HepG2 (cell line): ENCODE measurements around the gene DDRGK1. TPM values are rescaled to one million over a fixed set of nuclear protein-coding genes. Genes with fewer than 3 reads are reported as not detected.

Experiments
- ARID5B ChIP-seq: IDR thresholded peaks from 2 replicates; pipeline ENCODE4 v1.4.0; 2020; ENCODE audit warnings: mild to moderate bottlenecking, missing genetic modification reagents
- BRF2 ChIP-seq: sonication (generic); formaldehyde crosslinking; IDR thresholded peaks from 2 replicates; pipeline ENCODE4 v1.8.1; 2022; ENCODE audit warnings: mild to moderate bottlenecking, missing genetic modification reagents
- CTCF ChIP-seq: sonication (generic); formaldehyde crosslinking; IDR thresholded peaks from 2 replicates; pipeline ENCODE4 v1.5.0; 2020; ENCODE audit warnings: mild to moderate bottlenecking, missing genetic modification reagents, moderate library complexity
- FOXK2 ChIP-seq: fragments of 450-650 bp; IDR thresholded peaks from 2 replicates; pipeline ENCODE4 v1.6.1; 2016
- KMT2B ChIP-seq: IDR thresholded peaks from 2 replicates; pipeline ENCODE4 v1.6.1; 2016; ENCODE audit warnings: missing genetic modification reagents, missing compliant biosample characterization
- MXD1 ChIP-seq: sonication (generic); formaldehyde crosslinking; IDR thresholded peaks from 2 replicates; pipeline ENCODE4 v1.4.0; 2020; ENCODE audit warnings: mild to moderate bottlenecking, missing genetic modification reagents
- NR1H2 ChIP-seq: sonication (generic); formaldehyde crosslinking; IDR thresholded peaks from 2 replicates; pipeline ENCODE4 v1.8.1; 2022; ENCODE audit warnings: low read depth, missing genetic modification reagents, borderline replicate concordance
- NR3C1 ChIP-seq: sonication (generic); formaldehyde crosslinking; IDR thresholded peaks from 2 replicates; pipeline ENCODE4 v1.4.0; 2020; ENCODE audit warnings: missing genetic modification reagents
- POGK ChIP-seq: sonication (generic); formaldehyde crosslinking; conservative IDR thresholded peaks from 2 replicates; pipeline ENCODE4 v1.8.0; 2022; ENCODE audit warnings: mild to moderate bottlenecking, moderate library complexity, missing genetic modification reagents
- POLR2A ChIP-seq, 2 experiments: IDR thresholded peaks; 2 replicates each; pipeline ENCODE4 v1.6.1; 2011; ENCODE audit warnings: low read depth in 2 of 2, low read length in 2 of 2, mild to moderate bottlenecking in 1 of 2, moderate library complexity in 1 of 2; ENCODE audit not compliant: insufficient read depth in 1 of 2
- POLR2AphosphoS2 ChIP-seq: IDR thresholded peaks from 2 replicates; pipeline ENCODE4 v1.6.1; 2011; ENCODE audit warnings: low read depth, low read length, improper control_type of control experiment
- PPARG ChIP-seq: conservative IDR thresholded peaks from 2 replicates; pipeline ENCODE4 v1.6.1; 2016; ENCODE audit warnings: missing biosample characterization, missing genetic modification reagents
- SMARCC2 ChIP-seq: fragments of 450-650 bp; IDR thresholded peaks from 2 replicates; pipeline ENCODE4 v1.6.1; 2017; ENCODE audit warnings: antibody characterized with exemption, mild to moderate bottlenecking
- TBX2 ChIP-seq: sonication (generic); formaldehyde crosslinking; IDR thresholded peaks from 2 replicates; pipeline ENCODE4 v1.5.0; 2020; ENCODE audit warnings: missing genetic modification reagents, mild to moderate bottlenecking, borderline replicate concordance
- TBX3 ChIP-seq: fragments of 450-650 bp; IDR thresholded peaks from 2 replicates; pipeline ENCODE4 v1.6.1; 2017; ENCODE audit warnings: antibody characterized with exemption, mild to moderate bottlenecking, inconsistent platforms, borderline replicate concordance
- TGIF2 ChIP-seq: IDR thresholded peaks from 2 replicates; pipeline ENCODE4 v1.6.1; 2016; ENCODE audit warnings: control low read depth, missing compliant biosample characterization
- THAP7 ChIP-seq: sonication (generic); formaldehyde crosslinking; IDR thresholded peaks from 2 replicates; pipeline ENCODE4 v1.8.1; 2023; ENCODE audit warnings: mild to moderate bottlenecking, missing genetic modification reagents
- ZIK1 ChIP-seq: sonication (generic); formaldehyde crosslinking; IDR thresholded peaks from 2 replicates; pipeline ENCODE4 v1.5.0; 2020; ENCODE audit warnings: mild to moderate bottlenecking, low read depth, missing genetic modification reagents, borderline replicate concordance
- ZNF367 ChIP-seq: sonication (generic); formaldehyde crosslinking; IDR thresholded peaks from 2 replicates; pipeline ENCODE4 v1.4.0; 2020; ENCODE audit warnings: missing genetic modification reagents, borderline replicate concordance
- ZNF383 ChIP-seq: sonication (generic); formaldehyde crosslinking; IDR thresholded peaks from 2 replicates; pipeline ENCODE4 v1.4.0; 2020; ENCODE audit warnings: missing genetic modification reagents, mild to moderate bottlenecking, borderline replicate concordance
- ZNF619 ChIP-seq: sonication (generic); formaldehyde crosslinking; IDR thresholded peaks from 2 replicates; pipeline ENCODE4 v1.4.0; 2020; ENCODE audit warnings: mild to moderate bottlenecking, missing genetic modification reagents
- polyA plus RNA-seq, 8 experiments: library from polyadenylated mRNA; depleted of rRNA in 3 of 8; stranded (reverse) in 7 of 8; unstranded in 1 of 8; fragments of >200 nt; fragmentation: Illumina TruSeq in 4 of 8; extraction: Trizol in 4 of 8; gene quantifications; 2 replicates each; pipeline versions ENCODE4 v1.2.1 to v1.2.3, GENCODE V29; 2011 to 2016; ENCODE audit warnings: low read depth in 4 of 8, missing spikeins in 1 of 8, mixed read lengths in 1 of 8; ENCODE audit not compliant: insufficient read depth in 1 of 8
- total RNA-seq, 5 experiments: library from RNA; depleted of rRNA; stranded (reverse); fragments of >200 nt; fragmentation: Illumina TruSeq; extraction: Trizol; gene quantifications; 2 replicates each; pipeline ENCODE4 v1.2.3, GENCODE V29; 2016; ENCODE audit warnings: low read depth in 1 of 5

The DDRGK1 gene
- total and polyA plus RNA-seq, 2 of the 13 experiments (the other 11 are each of a cell fraction or from before 2014, with no cell fraction given), result 96.7 to 149 TPM

GRCh38 chr20:3231889-3232588 lies 27.6 kb upstream of the DDRGK1 start (continued):
- TF ChIP-seq ZNF383 (CRISPR knock-in tag), result no peak
- TF ChIP-seq POGK, result peak; percentile 90
- TF ChIP-seq NR1H2 (CRISPR knock-in tag), result peak; percentile 80; the same call in 1 of the 2 replicates
- TF ChIP-seq SMARCC2, result no peak
- TF ChIP-seq TGIF2 (CRISPR knock-in tag), result no peak
- TF ChIP-seq ARID5B (CRISPR knock-in tag), result peak; percentile 84
- no peak for TF ChIP-seq FOXK2
- no peak for TF ChIP-seq MXD1 (CRISPR knock-in tag)
- no peak for TF ChIP-seq BRF2 (CRISPR knock-in tag)
- TF ChIP-seq ZIK1 (CRISPR knock-in tag), result no peak
- TF ChIP-seq TBX2 (CRISPR knock-in tag), result peak; percentile 90
- no peak for TF ChIP-seq POLR2AphosphoS2
- TF ChIP-seq NR3C1 (CRISPR knock-in tag), result no peak
- TF ChIP-seq CTCF (CRISPR knock-in tag), result peak; percentile 88
- no peak for TF ChIP-seq THAP7
- TF ChIP-seq PPARG (CRISPR knock-in tag), result 0 out of 2 replicates have a peak, but pooled peaks have one; percentile 65
- TF ChIP-seq ZNF367 (CRISPR knock-in tag), result no peak
- TF ChIP-seq POLR2A (IDR thresholded peaks at IDR 0.05; ENCODE audit: insufficient read depth in 1 of 2, low read depth in 2 of 2, low read length in 2 of 2), result no peak
- TF ChIP-seq TBX3, result no peak
- no peak; the same call in 1 of the 2 replicates for TF ChIP-seq ZNF619
- TF ChIP-seq KMT2B (CRISPR knock-in tag), result peak; percentile 68; the same call in 1 of the 2 replicates
